BE2C (cell line): ENCODE results near the gene CD226.
"Not testable (repeated sequence)": the region's sequence is repeated elsewhere in the genome, so short reads cannot be mapped to it uniquely, and the experiment has no call there.

ENCODE experiments used
- DNase-seq: peaks from one replicate; pipeline ENCODE4 v3.0.0-alpha.2; 2020
- H3K27me3 ChIP-seq: fragments of 250-450 bp; sonication (Bioruptor Pico); 2 replicates; pipeline ENCODE4 v1.5.1; 2020; ENCODE audit warnings: mild to moderate bottlenecking
- H3K36me3 ChIP-seq: fragments of 250-450 bp; sonication (Bioruptor Pico); 2 replicates; pipeline ENCODE4 v1.5.1; 2020; ENCODE audit warnings: mild to moderate bottlenecking
- H3K4me1 ChIP-seq: fragments of 250-450 bp; sonication (Bioruptor Pico); 2 replicates; pipeline ENCODE4 v1.5.1; 2020
- H3K4me3 ChIP-seq: 2 replicates; pipeline ENCODE4 v1.5.1; 2011; ENCODE audit warnings: low read depth, low read length
- H3K9me3 ChIP-seq: fragments of 250-450 bp; sonication (Bioruptor Pico); 2 replicates; pipeline ENCODE4 v1.5.1; 2020
- CTCF ChIP-seq: IDR thresholded peaks from 2 replicates; pipeline ENCODE4 v1.5.1; 2012; ENCODE audit warnings: mild to moderate bottlenecking, low read depth, low read length

Gene CD226

GRCh38 chr18:69945220-69946114, 2.2 kb downstream of the CD226 start:
- TF ChIP-seq CTCF: no peak
- Histone ChIP-seq H3K9me3 (no peaks in the 10 kb centered on the region), H3K36me3 (no peaks in the 10 kb centered on the region), H3K27me3 (no peaks in the 10 kb centered on the region), H3K4me3 (no peak overlapping the region), H3K4me1 (no peaks in the 10 kb centered on the region)
- DNase-seq: no peak

- H3K4me3 ChIP-seq: no peak overlapping the region
- no peak for TF ChIP-seq CTCF
These were observed 3.2 kb downstream of the CD226 start for GRCh38 chr18:69944436-69944835.

GRCh38 chr18:69943021-69943420, 4.7 kb downstream of the CD226 start:
- Histone ChIP-seq H3K4me1 (no peaks in the 10 kb centered on the region), H3K36me3 (no peaks in the 10 kb centered on the region), H3K9me3 (no peaks in the 10 kb centered on the region), H3K27me3 (no peaks in the 10 kb centered on the region), H3K4me3 (no peak overlapping the region)
- TF ChIP-seq CTCF: 0 out of 2 replicates have a peak, but pooled peaks have one; percentile 13
- no peak for DNase-seq

More at GRCh38 chr18:69944436-69944835, 3.2 kb downstream of the CD226 start:
- H3K9me3 ChIP-seq: no peaks in the 10 kb centered on the region
- DNase-seq: no peak
- no peaks in the 10 kb centered on the region for H3K4me1 ChIP-seq
- no peaks in the 10 kb centered on the region for H3K27me3 ChIP-seq
- no peaks in the 10 kb centered on the region for H3K36me3 ChIP-seq

GRCh38 chr18:69941183-69941582, 6.5 kb downstream of the CD226 start:
- H3K36me3 ChIP-seq: no peaks in the 10 kb centered on the region
- DNase-seq: no peak

GRCh38 chr18:69939812-69940211, 7.9 kb downstream of the CD226 start:
- H3K4me1 ChIP-seq, H3K4me3 ChIP-seq, H3K36me3 ChIP-seq, H3K27me3 ChIP-seq, H3K9me3 ChIP-seq, DNase-seq: not testable (repeated sequence)

More at GRCh38 chr18:69941183-69941582, 6.5 kb downstream of the CD226 start:
- no peak overlapping the region for H3K4me3 ChIP-seq
- H3K9me3 ChIP-seq: no peaks in the 10 kb centered on the region
- TF ChIP-seq CTCF: no peak
- H3K4me1 ChIP-seq: no peaks in the 10 kb centered on the region
- H3K27me3 ChIP-seq: no peaks in the 10 kb centered on the region

- no peak for DNase-seq
- Histone ChIP-seq H3K9me3 (no peaks in the 10 kb centered on the region), H3K4me3 (no peak overlapping the region), H3K36me3 (no peaks in the 10 kb centered on the region), H3K4me1 (no peaks in the 10 kb centered on the region), H3K27me3 (no peaks in the 10 kb centered on the region)
- no peak for TF ChIP-seq CTCF
These were observed 11.5 kb downstream of the CD226 start for GRCh38 chr18:69936191-69936558.
